HG03095 (cell line): ENCODE results near the gene ZNF280D.
"Not testable (repeated sequence)": the region's sequence is repeated elsewhere in the genome, so short reads cannot be mapped to it uniquely, and the experiment has no call there.

Experiments
- ATAC-seq: cut with Tn5 transposase; IDR thresholded peaks from one replicate; pipeline ENCODE4 v1.9.1; 2021; ENCODE audit warnings: moderate library complexity; ENCODE audit not compliant: unreplicated experiment

The ZNF280D gene, protein sequence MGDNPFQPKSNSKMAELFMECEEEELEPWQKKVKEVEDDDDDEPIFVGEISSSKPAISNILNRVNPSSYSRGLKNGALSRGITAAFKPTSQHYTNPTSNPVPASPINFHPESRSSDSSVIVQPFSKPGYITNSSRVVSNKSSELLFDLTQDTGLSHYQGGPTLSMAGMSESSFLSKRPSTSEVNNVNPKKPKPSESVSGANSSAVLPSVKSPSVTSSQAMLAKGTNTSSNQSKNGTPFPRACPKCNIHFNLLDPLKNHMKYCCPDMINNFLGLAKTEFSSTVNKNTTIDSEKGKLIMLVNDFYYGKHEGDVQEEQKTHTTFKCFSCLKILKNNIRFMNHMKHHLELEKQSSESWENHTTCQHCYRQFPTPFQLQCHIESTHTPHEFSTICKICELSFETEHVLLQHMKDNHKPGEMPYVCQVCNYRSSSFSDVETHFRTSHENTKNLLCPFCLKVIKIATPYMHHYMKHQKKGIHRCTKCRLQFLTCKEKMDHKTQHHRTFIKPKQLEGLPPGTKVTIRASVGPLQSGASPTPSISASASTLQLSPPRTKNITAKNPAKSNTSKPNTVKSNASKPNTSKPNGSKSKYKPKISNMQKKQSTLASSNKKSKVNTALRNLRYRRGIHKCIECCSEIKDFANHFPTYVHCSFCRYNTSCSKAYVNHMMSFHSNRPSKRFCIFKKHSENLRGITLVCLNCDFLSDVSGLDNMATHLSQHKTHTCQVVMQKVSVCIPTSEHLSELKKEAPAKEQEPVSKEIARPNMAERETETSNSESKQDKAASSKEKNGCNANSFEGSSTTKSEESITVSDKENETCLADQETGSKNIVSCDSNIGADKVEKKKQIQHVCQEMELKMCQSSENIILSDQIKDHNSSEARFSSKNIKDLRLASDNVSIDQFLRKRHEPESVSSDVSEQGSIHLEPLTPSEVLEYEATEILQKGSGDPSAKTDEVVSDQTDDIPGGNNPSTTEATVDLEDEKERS

DNA sequence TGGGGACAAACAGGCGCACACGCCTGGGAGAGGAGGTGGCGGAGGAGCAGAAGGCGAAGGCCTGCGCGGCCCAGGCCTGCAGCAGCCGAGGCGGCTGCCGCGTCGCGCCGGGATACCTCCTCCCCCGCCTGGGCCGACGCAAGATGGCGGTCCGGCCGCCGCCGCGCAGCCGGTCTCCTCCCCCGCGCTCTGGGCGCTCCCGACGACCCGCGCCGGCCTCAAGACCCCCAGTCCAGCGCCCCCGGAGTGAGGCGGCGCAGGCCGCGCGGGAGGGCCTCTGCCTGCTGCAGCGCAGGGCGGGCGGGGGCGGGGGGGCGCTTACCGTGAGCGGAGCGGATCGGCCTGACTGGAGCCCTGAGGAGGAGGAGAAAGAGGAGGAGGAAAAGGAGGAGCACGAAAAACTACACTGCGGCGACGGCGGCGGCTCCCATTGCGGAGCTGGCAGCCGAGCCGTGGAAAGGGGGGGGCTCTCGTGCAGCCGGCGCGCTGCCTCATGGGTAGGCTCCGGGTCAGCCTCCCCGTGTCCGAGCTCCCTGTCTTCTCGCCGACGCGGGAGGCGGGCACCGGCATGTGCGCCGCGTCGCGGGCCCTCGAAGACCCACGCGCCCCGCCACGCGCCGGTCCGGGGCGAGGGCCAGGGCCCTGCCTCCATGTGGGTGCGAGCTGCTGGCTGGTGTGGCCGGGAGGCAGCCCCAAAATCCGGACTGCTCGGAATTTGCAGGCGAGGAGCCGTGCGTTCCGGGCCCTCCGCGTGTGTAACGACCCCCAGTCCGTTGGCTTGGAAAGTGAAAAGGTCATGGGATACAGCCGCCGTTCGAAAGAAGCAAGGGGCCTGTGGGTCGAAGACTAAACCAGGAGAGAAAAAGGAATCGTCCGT is at the start of gene ZNF280D:
TSS of gene ZNF280D (minus strand) at position 374 of the 877 bp plus-strand sequence. CDS start 26,400 bp downstream, outside the sequence.
- ATAC-seq = peak; percentile 73

DNA sequence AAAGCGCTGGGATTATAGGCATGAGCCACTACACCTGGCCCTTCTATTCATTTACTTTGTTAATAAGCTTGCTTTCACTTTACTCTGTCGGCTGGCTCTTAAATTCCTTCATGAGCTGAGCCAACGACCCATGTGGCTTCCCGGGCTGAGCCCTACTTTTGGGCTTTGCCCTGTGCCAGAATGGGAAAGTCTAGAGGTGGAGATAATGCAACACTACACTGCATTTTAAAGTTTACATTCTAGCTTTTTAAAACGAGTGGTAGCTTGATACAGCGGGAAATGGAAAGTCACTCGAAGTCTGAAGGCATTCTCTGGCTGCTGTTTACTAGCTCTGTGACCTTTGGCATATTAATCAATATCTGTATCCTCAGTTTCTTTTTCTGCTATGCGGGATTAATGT is 49.0 kb upstream of the ZNF280D start:
- ATAC-seq = no peak

DNA sequence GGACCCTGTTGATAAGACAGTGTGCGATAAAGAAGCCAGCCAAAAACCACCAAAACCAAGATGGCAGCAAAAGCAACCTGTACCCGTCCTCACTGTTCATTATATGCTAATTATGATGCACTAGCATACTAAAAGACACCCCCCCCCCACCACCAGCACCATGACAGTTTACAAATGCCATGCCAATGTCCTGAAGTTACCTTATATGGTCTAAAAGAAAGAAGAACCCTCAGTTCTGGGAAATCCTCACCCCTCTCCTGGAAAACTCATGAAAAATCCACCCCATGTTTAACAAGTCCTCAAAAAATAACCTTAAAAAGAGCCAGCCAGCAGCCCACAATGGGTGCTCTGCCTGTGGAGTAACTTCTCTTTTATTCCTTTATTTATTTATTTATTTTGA is 48.4 kb upstream of the ZNF280D start:
- no peak for ATAC-seq

DNA sequence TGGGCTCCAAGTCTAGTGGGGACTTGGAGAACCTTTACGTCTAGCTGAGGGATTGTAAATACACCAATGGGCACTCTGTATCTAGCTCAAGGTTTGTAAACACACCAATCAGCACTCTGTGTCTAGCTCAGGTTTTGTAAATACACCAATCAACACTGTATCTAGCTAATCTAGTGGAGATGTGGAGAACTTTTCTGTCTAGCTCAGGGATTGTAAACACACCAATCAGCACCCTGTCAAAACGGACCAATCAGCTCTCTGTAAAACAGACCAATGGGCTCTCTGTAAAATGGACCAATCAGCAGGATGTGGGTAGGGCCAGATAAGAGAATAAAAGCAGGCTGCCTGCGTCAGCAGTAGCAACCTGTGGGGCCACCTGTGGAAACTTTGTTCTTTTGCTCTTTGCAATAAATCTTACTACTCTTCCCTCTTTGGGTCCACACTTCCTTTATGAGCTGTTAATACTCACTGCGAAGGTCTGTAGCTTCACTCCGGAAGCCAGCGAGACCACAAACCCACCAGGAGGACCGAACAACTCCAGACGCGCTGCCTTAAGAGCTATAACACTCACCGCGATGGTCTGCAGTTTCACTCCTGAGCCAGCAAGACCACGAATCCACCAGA is 46.9 kb upstream of the ZNF280D start:
- not testable (repeated sequence) for ATAC-seq

GRCh38 chr15:56779449-56779848 is 46.1 kb upstream of the ZNF280D start:
- ATAC-seq = not testable (repeated sequence)

GRCh38 chr15:56778761-56779160 is 45.5 kb upstream of the ZNF280D start:
- ATAC-seq = no peak

DNA sequence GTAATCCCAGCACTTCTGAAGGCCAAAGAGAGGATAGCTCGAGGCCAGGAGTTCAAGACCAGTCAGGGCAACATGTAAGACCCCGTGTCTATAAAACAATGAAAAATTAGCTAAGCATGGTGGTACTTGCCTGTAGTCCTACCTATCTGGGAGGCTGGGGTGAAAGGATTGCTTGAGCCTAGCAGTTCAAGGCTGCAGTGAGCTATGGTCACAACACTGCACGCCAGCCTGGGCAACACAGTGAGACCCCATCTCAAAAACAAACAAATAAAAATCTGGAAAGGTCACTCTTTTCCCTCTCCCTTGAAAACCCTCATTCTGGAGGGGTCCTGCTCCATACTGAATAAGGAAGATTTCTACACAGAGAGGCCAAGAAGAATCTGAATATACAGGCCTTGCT is 43.5 kb upstream of the ZNF280D start:
- no peak for ATAC-seq

DNA sequence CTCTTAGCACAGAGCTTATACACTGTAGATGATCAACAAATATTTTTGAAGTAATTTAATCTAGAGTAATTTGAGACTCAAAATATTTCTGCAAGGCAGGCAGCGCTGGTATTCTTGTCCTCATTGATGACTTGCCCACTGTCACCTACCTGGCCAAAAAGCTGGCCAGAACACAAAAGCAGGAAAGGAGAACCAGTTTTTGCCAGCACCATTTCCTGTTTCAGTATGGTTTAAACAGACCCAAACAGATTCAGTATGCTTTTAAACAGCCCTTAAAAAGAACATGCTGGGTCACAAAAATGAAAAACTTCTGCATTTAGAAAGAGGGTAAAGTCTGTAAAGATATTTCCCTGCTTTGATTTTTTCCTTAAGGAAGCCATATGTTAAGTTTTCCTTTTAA is 42.3 kb upstream of the ZNF280D start:
- no peak for ATAC-seq

DNA sequence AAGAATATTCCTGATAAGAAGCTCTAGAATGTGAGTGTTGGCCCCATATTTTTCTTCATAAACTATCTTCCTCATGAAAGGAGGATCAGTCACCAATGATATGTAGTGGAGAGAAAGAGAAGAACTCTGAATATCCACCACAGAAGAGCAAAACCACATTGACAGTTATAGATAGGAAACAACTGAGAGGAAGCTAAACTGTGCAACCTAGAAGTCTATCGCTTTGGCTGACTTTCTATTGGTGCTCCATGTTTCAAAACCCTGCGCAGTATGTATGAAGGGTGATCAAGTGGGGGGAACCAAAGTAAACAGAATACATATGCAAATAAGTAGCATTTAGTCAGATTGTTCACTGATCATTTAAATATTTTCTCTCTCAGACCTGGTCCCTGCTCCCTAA is 41.0 kb upstream of the ZNF280D start:
- no peak for ATAC-seq

- no peak for ATAC-seq
These were observed 39.7 kb upstream of the ZNF280D start for GRCh38 chr15:56772868-56773639.

GRCh38 chr15:56770173-56770572 is 36.9 kb upstream of the ZNF280D start:
- ATAC-seq = no peak

DNA sequence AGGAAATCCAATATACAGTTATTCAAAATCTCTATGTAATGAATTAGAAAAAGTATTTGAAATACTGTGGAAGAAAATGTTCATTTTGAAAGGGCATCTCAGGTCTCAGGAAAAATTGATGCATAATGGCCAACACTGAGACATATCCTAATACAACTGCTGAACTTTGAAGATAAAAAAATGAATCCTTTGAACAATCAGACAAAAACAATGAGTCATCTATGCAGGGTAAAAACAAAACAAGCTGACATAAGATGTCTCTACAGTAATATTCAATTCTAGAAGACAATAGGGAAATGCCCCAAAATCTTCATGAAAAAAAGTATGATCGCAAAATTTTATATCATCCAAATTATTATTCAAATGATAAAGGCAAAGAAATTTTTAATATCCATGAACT is 34.0 kb upstream of the ZNF280D start:
- ATAC-seq = no peak

GRCh38 chr15:56765251-56765650 is 31.9 kb upstream of the ZNF280D start:
- no peak for ATAC-seq

GRCh38 chr15:56763141-56763895 is 30.0 kb upstream of the ZNF280D start:
- ATAC-seq = no peak

- no peak for ATAC-seq
These were observed 26.9 kb upstream of the ZNF280D start for GRCh38 chr15:56760186-56760585.

DNA sequence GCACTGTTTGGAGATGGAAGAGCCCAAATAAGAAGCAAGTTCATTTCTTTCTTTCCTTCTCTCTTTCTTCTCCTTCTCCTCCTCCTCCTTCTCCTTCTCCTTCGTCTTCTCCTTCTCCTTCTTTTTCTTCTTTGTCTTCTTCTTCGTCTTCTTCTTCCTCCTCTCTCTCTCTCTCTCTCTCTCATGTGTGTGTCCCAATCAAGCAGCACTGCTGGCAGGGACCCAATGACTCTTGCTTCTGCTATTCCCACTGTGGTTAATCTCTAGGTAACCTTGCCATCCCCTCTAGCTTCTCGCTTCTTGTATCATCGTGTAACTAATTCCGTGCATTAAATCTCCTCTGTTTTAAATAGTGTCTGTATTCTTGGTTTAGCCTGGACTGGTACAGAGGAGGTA is 26.1 kb upstream of the ZNF280D start:
- ATAC-seq = no peak

GRCh38 chr15:56758770-56759449 is 25.6 kb upstream of the ZNF280D start:
- ATAC-seq = no peak

- ATAC-seq = no peak
These were observed 24.6 kb upstream of the ZNF280D start for GRCh38 chr15:56757875-56758274.
